VCaP (cell line): Measurements from ENCODE around the gene GCC1.
"Not testable (repeated sequence)": the region's sequence is repeated elsewhere in the genome, so short reads cannot be mapped to it uniquely, and the experiment has no call there.

Experiments used
- H3K27ac ChIP-seq: fragments of 450-650 bp; 2 replicates; pipeline ENCODE4 v1.5.1; 2017
- CTCF ChIP-seq: fragments of 450-650 bp; conservative IDR thresholded peaks from 2 replicates; pipeline ENCODE4 v1.5.1; 2017; ENCODE audit warnings: mild to moderate bottlenecking, moderate library complexity

GCC1 gene

GRCh38 chr7:127580612-127581011 is 4.8 kb downstream of the GCC1 start:
- no peak for TF ChIP-seq CTCF
- H3K27ac ChIP-seq, result no peak overlapping the region

- H3K27ac ChIP-seq, result peak overlapping the region; percentile 24; the same call in 1 of the 2 replicates
- no peak for TF ChIP-seq CTCF
Measured at GRCh38 chr7:127578711-127579275, 6.6 kb downstream of the GCC1 start.

GRCh38 chr7:127578036-127578684 is 7.2 kb downstream of the GCC1 start:
- H3K27ac ChIP-seq, result peak overlapping the region; percentile 24; the same call in 1 of the 2 replicates
- TF ChIP-seq CTCF, result peak; percentile 60

GRCh38 chr7:127571741-127572505 is 13.5 kb downstream of the GCC1 start:
- no peak for TF ChIP-seq CTCF
- H3K27ac ChIP-seq, result no peak overlapping the region

GRCh38 chr7:127568034-127568433 is 17.4 kb downstream of the GCC1 start:
- not testable (repeated sequence) for H3K27ac ChIP-seq

GRCh38 chr7:127566242-127566641 is 19.2 kb downstream of the GCC1 start:
- peak overlapping the region; percentile 36; the same call in 1 of the 2 replicates for H3K27ac ChIP-seq
- no peak for TF ChIP-seq CTCF

- peak; percentile 60 for TF ChIP-seq CTCF
- no peak overlapping the region for H3K27ac ChIP-seq
Measured at GRCh38 chr7:127557803-127558202, 27.6 kb downstream of the GCC1 start.
